HUDEP-2 (cell line): Measurements from ENCODE around the gene IMPDH1.

Source experiments
- DNase-seq, 76 experiments: peaks; one replicate each; lab custom pipeline; 2025; ENCODE audit not compliant: unreplicated experiment in 76 of 76; lab: John Stamatoyannopoulos, UW

Gene IMPDH1

GRCh38 chr7:128435327-128435686 is 25.5 kb upstream of the IMPDH1 start:
- DNase-seq: no peak

- DNase-seq: no peak
Measured at GRCh38 chr7:128434413-128435326, 24.9 kb upstream of the IMPDH1 start.

- DNase-seq: no peak
Measured at GRCh38 chr7:128431754-128432153, 22.0 kb upstream of the IMPDH1 start.

DNA sequence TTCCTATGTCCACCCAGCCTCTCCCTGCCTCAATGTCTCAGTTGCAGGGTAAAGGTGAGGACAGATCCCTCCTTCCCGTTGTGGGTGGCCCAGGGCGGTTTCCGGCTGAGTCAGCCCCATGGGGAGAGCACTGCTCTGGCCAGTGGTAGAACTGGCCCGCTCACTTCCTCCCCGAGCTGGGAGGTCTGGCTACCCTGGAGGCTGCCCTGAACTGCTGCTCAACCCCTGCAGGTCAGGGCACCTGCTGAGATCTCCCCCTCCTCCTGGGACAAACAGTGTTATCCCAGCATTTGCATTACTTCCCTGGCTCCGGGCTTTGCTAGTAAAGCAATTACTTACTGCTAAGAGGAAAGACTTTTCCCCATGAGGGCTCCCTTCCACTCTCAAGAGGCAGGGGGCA is 21.4 kb upstream of the IMPDH1 start:
- DNase-seq: no peak

GRCh38 chr7:128430207-128430606 is 20.4 kb upstream of the IMPDH1 start:
- no peak for DNase-seq

GRCh38 chr7:128427289-128427891 is 17.6 kb upstream of the IMPDH1 start:
- peak in 29 of 76 experiments; percentile 6 to 62 (median 35) for DNase-seq

- DNase-seq: peak in 61 of 76 experiments; percentile 5 to 79 (median 48)
Measured at GRCh38 chr7:128425850-128426249, 16.1 kb upstream of the IMPDH1 start.

DNA sequence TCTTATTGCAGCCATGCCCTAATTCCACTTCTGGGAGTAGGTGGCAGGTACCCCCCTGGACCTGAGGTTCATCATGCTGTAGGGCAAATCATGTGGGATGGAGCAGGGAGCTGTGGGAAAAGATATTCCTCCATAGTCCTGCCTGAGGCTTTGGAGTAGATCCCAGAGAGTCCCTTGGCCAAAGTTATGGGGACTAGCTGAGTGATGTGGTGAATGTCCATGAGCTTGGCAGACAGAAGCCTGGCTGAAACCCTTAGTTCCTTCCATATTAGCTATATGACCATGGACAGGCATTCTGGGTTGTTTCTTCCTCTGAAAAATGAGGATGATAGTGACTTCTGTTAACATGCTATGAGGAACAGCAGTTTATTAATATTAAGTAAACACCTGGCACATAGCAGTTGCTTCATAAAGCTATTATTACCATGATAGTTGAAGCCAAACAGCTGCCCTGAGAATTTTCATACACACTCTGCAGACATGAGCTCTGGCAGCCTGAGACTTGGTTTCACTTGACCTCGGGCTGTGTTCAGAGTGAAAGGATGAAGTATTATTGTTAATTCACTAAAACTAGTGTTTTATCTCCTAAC is 15.0 kb upstream of the IMPDH1 start:
- no peak for DNase-seq

GRCh38 chr7:128422842-128423241 is 13.1 kb upstream of the IMPDH1 start:
- no peak for DNase-seq

DNA sequence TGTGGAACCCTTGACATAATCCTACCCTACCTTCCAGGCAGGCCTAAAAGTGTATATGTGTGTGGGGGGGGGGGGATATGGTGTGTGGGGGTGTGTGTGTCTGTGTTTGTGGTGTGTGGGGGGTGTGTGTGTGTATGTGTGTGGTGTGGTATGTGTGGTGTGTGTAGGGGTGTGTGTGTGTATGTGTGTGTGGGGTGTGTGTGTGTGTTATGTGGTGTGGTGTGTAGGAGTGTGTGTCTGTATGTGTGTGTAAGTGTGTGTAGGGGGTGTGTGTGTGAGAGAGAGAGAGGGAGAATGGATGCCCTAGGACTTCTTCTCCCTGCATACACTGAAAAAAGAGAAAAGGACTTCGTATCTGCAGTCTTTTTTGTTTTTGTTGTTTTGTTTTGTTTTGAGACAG is 12.3 kb upstream of the IMPDH1 start:
- no peak for DNase-seq

- DNase-seq: no peak
Measured at GRCh38 chr7:128421384-128421783, 11.6 kb upstream of the IMPDH1 start.

- no peak for DNase-seq
Measured at GRCh38 chr7:128420773-128421172, 11.0 kb upstream of the IMPDH1 start.

- DNase-seq: no peak
Measured at GRCh38 chr7:128419257-128419656, 9.5 kb upstream of the IMPDH1 start.

DNA sequence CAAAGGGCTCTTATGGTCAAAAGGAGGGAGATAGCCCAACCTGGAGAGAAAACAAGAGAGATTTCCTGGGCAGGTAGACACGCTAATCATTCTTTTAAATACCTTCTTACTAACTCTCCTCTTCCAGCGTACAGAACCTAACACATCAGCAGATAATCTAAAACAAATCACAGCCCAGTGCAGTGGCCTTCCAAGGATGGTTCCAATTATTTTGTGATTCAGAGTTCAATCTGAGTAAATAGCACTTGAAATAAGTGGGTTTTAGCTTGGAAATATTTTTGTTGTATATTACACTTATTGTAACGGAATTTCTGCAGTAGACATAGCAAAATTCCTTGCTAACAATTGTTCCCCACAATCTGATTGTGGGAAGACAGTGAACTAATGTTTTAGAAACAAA is 7.3 kb upstream of the IMPDH1 start:
- DNase-seq: no peak

DNA sequence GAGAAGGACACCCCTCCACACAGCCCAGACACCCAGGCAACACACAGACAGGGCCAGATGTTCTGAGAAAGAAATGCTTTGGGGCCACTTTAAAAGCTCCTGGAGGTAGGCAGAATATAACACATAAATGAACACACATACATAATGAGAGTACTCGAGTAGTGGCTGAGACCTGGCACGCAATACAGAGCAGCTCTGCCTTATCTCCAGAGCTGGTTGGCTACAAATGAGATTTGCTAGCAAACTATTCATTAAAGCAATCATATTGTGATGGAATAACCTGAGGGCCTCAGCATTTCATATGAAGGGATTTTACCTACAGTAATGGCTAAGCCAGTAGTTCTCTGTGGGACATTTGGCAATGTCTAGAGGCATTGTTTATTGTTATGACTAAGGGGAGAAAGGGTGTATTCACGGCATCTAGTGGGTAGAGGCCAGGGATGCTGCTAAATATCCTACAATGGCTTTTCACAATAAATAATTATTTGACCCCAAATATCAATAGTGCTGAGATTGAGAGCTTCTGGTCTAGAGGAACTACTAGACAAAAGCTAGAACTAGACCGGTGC is 5.5 kb upstream of the IMPDH1 start:
- no peak for DNase-seq

- no peak for DNase-seq
Measured at GRCh38 chr7:128410451-128410753, 620 bp upstream of the IMPDH1 start.

- DNase-seq: peak in 2 of 76 experiments; percentile 37 to 44
Measured at GRCh38 chr7:128408709-128409595, 830 bp downstream of the IMPDH1 start.

- no peak for DNase-seq
Measured at GRCh38 chr7:128407751-128408708, 1.8 kb downstream of the IMPDH1 start.

DNA sequence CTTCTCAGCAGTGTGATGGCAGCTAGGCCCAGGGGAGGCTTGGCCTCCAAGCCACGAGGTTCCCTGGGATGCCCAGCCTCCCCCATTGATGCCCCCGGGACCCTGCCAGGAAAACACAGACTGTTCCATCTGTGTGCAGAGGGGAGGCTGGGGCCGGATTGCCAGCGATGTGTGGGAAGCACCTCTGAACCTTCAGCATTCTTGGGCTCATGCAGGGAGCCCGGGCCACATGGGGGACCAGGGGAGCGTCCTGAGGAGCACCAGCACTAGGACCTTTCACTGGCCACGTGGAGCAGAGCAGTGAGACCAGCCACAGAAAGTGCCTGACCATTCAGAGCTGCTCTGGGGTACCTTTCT is 2.6 kb downstream of the IMPDH1 start:
- no peak for DNase-seq
